Activated B cell treated with CpG ODN at 0.5 μM for 24 hours (primary cell): ENCODE data around the gene LLGL2. TPM values are rescaled to one million over a fixed set of nuclear protein-coding genes. Genes with fewer than 3 reads are reported as not detected.

Experiments used
- ATAC-seq: fragments of 200-7000 bp; cut with Tn5 transposase; one replicate; pipeline ENCODE4 v1.10.0; 2021; ENCODE audit warnings: low read depth, mild to moderate bottlenecking, moderate library complexity
- CTCF ChIA-PET: fragments of 350-600 bp; sonication (Branson Sonifier 250); formaldehyde crosslinking; loops from one replicate; lab custom pipeline; 2021; ENCODE audit warnings: antibody characterized with exemption; lab: Charles Lee
- POLR2A ChIA-PET: fragments of 350-600 bp; sonication (Branson Sonifier 250); formaldehyde crosslinking; loops from one replicate; lab custom pipeline; 2021; ENCODE audit warnings: antibody characterized with exemption; lab: Charles Lee
- DNase-seq: peaks from one replicate; pipeline ENCODE4 v3.0.0; 2022
- H3K27ac Mint-ChIP-seq: one replicate; pipeline ENCODE4 v1.8.0; 2020; ENCODE audit warnings: mixed read lengths
- H3K27me3 Mint-ChIP-seq: one replicate; pipeline ENCODE4 v1.8.0; 2021; ENCODE audit warnings: mixed read lengths
- H3K36me3 Mint-ChIP-seq: one replicate; pipeline ENCODE4 v1.8.0; 2021; ENCODE audit warnings: low read depth, mixed read lengths
- H3K4me1 Mint-ChIP-seq: one replicate; pipeline ENCODE4 v1.8.0; 2021; ENCODE audit warnings: mixed read lengths
- H3K4me3 Mint-ChIP-seq: one replicate; pipeline ENCODE4 v1.8.0; 2020; ENCODE audit warnings: mild to moderate bottlenecking, mixed read lengths
- H3K9me3 Mint-ChIP-seq: one replicate; pipeline ENCODE4 v1.8.0; 2020; ENCODE audit warnings: mixed read lengths
- intact Hi-C: fragments of 100-400 bp; cut with micrococcal nuclease; formaldehyde crosslinking; loops from one replicate; pipeline ENCODE4 v1.15.1; 2024
- total RNA-seq: library from RNA; stranded (reverse); gene quantifications from 2 replicates; pipeline ENCODE4 v1.2.3, GENCODE V29; 2022
- TF ChIP-seq, protein P1 (sequence below): fragments of 200-600 bp; IDR thresholded peaks from one replicate; pipeline ENCODE4 v1.8.0; 2022; ENCODE audit warnings: antibody characterized with exemption, mild to moderate bottlenecking

Gene LLGL2
- total RNA-seq, 1 donor from 2014 or later: 29.9 TPM

DNA sequence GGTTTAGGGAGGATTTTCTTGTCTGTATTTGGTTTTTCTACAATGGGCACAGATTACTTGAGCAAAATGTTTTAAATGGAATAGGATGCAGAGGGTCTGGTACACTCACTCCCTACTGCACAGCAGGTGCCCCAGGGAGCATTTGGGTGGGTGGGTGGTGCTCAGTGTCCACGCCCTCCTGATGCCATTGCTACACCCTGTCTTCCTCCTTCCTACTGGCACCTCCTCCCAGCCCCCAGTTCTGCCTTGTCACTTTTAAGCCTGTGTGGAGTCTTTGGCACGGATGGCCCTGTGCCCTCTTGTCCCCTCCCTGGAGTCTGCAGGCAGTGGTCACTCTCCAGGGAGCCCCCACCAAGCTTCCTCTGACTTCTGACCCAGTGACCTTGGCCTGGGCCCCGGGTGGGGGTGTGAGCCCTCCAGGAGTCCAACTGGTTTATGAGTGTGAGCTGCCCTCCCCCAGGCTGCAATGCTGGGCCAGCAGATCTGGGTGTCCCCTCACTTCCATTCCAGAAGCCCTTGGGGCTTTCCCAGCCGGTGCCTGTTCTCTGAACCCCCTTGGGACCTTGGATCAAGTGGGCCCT lies 15.5 kb downstream of the LLGL2 start:
- intact Hi-C loops: no loop called here
- Mint-ChIP-seq H3K36me3 (peaks cover 5% of the 10 kb centered on the region), H3K4me1 (no peaks in the 10 kb centered on the region), H3K27ac (no peak overlapping the region), H3K4me3 (no peak overlapping the region), H3K9me3 (no peaks in the 10 kb centered on the region), H3K27me3 (no peaks in the 10 kb centered on the region)
- ChIA-PET POLR2A (no interaction called here), CTCF (no interaction called here)
- ATAC-seq: no peak
- DNase-seq: no peak
- TF ChIP-seq, protein P1, sequence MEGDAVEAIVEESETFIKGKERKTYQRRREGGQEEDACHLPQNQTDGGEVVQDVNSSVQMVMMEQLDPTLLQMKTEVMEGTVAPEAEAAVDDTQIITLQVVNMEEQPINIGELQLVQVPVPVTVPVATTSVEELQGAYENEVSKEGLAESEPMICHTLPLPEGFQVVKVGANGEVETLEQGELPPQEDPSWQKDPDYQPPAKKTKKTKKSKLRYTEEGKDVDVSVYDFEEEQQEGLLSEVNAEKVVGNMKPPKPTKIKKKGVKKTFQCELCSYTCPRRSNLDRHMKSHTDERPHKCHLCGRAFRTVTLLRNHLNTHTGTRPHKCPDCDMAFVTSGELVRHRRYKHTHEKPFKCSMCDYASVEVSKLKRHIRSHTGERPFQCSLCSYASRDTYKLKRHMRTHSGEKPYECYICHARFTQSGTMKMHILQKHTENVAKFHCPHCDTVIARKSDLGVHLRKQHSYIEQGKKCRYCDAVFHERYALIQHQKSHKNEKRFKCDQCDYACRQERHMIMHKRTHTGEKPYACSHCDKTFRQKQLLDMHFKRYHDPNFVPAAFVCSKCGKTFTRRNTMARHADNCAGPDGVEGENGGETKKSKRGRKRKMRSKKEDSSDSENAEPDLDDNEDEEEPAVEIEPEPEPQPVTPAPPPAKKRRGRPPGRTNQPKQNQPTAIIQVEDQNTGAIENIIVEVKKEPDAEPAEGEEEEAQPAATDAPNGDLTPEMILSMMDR: no peak

DNA sequence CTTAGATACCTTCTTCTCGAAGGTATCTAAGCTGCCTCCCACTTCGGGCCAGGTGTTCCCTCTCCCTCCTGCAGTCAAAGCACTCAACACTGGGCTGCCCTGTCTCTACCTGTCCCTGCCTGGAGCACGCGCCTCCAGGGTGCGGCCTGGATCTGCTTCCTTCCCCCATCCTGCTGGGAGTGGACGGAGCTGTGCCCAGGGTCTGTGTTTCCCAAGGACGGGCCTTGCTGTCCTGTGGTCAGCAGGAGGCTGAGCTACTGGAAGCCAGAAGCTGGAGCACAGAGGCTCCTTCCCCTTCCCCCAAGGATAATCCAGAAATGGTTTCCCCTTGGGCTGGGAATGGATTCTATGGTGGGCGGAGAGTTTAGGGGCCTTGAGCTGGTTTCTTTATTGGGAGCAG lies 16.7 kb downstream of the LLGL2 start:
- intact Hi-C loops: no loop called here
- Mint-ChIP-seq H3K27me3 (no peaks in the 10 kb centered on the region), H3K36me3 (peaks cover 5% of the 10 kb centered on the region), H3K27ac (no peak overlapping the region), H3K4me1 (no peaks in the 10 kb centered on the region), H3K9me3 (no peaks in the 10 kb centered on the region), H3K4me3 (no peak overlapping the region)
- TF ChIP-seq, protein P1: no peak
- POLR2A ChIA-PET: no interaction called here
- ATAC-seq: no peak
- CTCF ChIA-PET: no interaction called here
- no peak for DNase-seq

DNA sequence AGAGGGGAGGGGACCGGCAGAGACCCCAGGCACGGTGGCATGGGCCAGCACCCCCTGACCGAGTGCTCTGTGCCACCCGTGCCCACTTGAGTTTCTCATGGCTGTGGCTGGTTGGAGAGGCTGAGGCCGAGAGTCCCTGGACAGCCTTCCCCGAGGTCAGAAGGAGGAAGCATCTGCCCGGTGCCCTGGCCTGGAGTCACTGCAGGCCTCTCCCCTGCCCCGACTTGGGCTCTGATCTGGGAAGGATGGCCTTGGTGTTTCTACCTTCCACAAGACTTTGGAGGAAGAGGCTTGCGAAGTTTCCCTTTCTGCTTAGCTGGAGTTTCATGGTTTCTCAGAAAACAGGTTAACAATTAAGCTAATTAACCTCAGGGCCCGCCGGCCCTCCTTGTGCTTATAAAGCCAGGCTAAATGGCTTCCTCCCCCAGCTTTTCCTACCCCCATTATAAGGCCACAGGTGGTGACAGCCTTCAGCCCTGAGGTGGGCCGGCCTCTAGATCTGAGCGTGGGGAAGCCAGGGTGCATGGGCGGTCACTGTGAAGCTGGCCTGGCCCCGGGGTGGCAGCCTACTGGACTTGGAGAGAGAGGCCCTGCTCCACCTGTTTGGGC lies 17.3 kb downstream of the LLGL2 start:
- Mint-ChIP-seq H3K27ac (no peak overlapping the region), H3K9me3 (no peaks in the 10 kb centered on the region), H3K4me3 (no peak overlapping the region), H3K27me3 (no peaks in the 10 kb centered on the region), H3K36me3 (peaks cover 8% of the 10 kb centered on the region), H3K4me1 (no peaks in the 10 kb centered on the region)
- no peak for DNase-seq
- TF ChIP-seq, protein P1: no peak
- ChIA-PET POLR2A (no interaction called here), CTCF (no interaction called here)
- intact Hi-C loops: no loop called here
- no peak for ATAC-seq

DNA sequence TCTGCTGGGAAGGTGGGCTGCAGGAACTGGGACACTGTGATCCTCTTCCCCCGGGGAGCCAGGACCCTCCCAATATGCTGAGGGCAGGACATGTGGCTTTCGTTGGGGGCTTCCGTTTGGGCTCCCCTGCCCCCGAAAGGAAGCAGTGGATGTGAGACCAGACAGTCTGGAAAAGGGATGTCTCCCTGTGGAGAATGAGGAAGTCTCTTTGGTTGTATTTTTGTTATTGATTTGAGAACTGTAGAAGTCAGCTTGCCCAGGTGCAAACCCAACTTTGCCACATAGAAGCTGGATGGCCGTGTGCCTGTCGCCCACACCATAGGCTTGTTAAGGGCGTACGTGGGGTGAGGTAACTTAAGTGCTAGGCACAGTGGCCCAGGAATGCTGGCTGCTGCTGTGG lies 18.8 kb downstream of the LLGL2 start:
- ChIA-PET POLR2A (no interaction called here), CTCF (no interaction called here)
- no peaks in the 10 kb centered on the region for H3K27me3 Mint-ChIP-seq
- no peaks in the 10 kb centered on the region for H3K4me1 Mint-ChIP-seq
- peaks cover 7% of the 10 kb centered on the region for H3K36me3 Mint-ChIP-seq
- H3K27ac Mint-ChIP-seq: no peak overlapping the region
- ATAC-seq (no peak), DNase-seq (no peak)
- H3K9me3 Mint-ChIP-seq: no peaks in the 10 kb centered on the region
- intact Hi-C loops: no loop called here
- TF ChIP-seq, protein P1: no peak
- H3K4me3 Mint-ChIP-seq: no peak overlapping the region

DNA sequence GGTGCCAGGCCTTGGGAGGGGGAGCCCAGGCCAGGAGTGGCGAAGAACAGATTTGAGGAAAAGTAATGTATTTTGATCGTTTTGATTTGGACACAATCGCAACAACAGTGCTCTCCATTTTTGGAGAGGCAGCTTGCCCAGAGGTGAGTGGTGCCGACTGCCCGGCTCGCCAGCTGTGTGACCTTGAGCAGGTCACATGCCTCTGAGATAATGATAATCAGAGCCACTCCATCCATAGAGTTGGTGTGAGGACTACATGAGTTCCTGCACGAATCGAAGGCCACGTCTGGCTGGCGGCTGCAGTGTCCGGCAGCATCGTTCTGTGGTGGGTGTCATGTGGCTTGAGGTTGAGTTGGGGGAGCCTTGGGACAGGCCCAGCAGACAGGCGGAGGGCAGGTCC lies 20.7 kb downstream of the LLGL2 start:
- Mint-ChIP-seq H3K4me1 (no peaks in the 10 kb centered on the region), H3K36me3 (peaks cover 7% of the 10 kb centered on the region), H3K27me3 (no peaks in the 10 kb centered on the region), H3K9me3 (no peaks in the 10 kb centered on the region), H3K27ac (no peak overlapping the region), H3K4me3 (no peak overlapping the region)
- DNase-seq (no peak), ATAC-seq (no peak)
- CTCF ChIA-PET: no interaction called here
- TF ChIP-seq, protein P1: no peak
- intact Hi-C loops: no loop called here
- POLR2A ChIA-PET: no interaction called here
